ENCODE data around the gene ATG2A.

Gene ATG2A

GRCh38 chr11:64905516-64906313 lies 11.3 kb downstream of the ATG2A start:
- no peaks in the 10 kb centered on the region for H3F3A ChIP-seq (ENCODE audit: insufficient read depth, low read length)
- no peaks in the 10 kb centered on the region for H3K9me2 ChIP-seq (replicated peaks; ENCODE audit: insufficient read depth, low read length)
- H3K79me2 ChIP-seq (ENCODE audit: low read length): no peaks in the 10 kb centered on the region
- no peak overlapping the region for H3K9ac ChIP-seq (ENCODE audit: low read length)
- H2AFZ ChIP-seq (ENCODE audit: low read length): no peak overlapping the region
- no peak for DNase-seq
- no peaks in the 10 kb centered on the region; the same call in 1 of the 2 replicates for H3K36me3 ChIP-seq (replicated peaks; ENCODE audit: insufficient read depth, low read length)
- no peak overlapping the region for H3K27ac ChIP-seq (ENCODE audit: low read length)
- TF ChIP-seq CTCF (IDR thresholded peaks at IDR 0.05; ENCODE audit: low read length) (no peak), EZH2 (optimal IDR thresholded peaks at IDR 0.05; ENCODE audit: low read depth, low read length) (no peak), EZH2phosphoT487 (IDR thresholded peaks at IDR 0.05; ENCODE audit: low read length) (no peak)
- no peak overlapping the region for H3K4me2 ChIP-seq (ENCODE audit: low read depth, low read length)
- no peaks in the 10 kb centered on the region for H4K20me1 ChIP-seq (ENCODE audit: insufficient read depth, low read length)
- H3K4me1 ChIP-seq (ENCODE audit: low read length): no peaks in the 10 kb centered on the region
- H3K27me3 ChIP-seq (replicated peaks; ENCODE audit: insufficient read depth, low read length): no peaks in the 10 kb centered on the region
- no peak overlapping the region for H3K4me3 ChIP-seq (ENCODE audit: low read length)
- no peaks in the 10 kb centered on the region for H3K9me3 ChIP-seq (replicated peaks; ENCODE audit: insufficient read depth, low read length)

- no peak for DNase-seq
- H3K36me3 ChIP-seq (replicated peaks; ENCODE audit: insufficient read depth, low read length): no peaks in the 10 kb centered on the region; the same call in 1 of the 2 replicates
Observed at GRCh38 chr11:64903291-64903833, 13.6 kb downstream of the ATG2A start.

GRCh38 chr11:64902102-64902900 lies 14.7 kb downstream of the ATG2A start:
- no peaks in the 10 kb centered on the region for H4K20me1 ChIP-seq (ENCODE audit: insufficient read depth, low read length)
- no peak overlapping the region for H3K4me3 ChIP-seq (ENCODE audit: low read length)
- no peaks in the 10 kb centered on the region for H3K9me2 ChIP-seq (replicated peaks; ENCODE audit: insufficient read depth, low read length)
- no peak overlapping the region for H3K27ac ChIP-seq (ENCODE audit: low read length)
- no peaks in the 10 kb centered on the region for H3K4me1 ChIP-seq (ENCODE audit: low read length)
- H3K9me3 ChIP-seq (replicated peaks; ENCODE audit: insufficient read depth, low read length): no peaks in the 10 kb centered on the region
- no peak overlapping the region for H2AFZ ChIP-seq (ENCODE audit: low read length)
- no peaks in the 10 kb centered on the region; the same call in 1 of the 2 replicates for H3K36me3 ChIP-seq (replicated peaks; ENCODE audit: insufficient read depth, low read length)
- DNase-seq: no peak
- H3K4me2 ChIP-seq (ENCODE audit: low read depth, low read length): no peak overlapping the region
- no peaks in the 10 kb centered on the region for H3K27me3 ChIP-seq (replicated peaks; ENCODE audit: insufficient read depth, low read length)
- no peak for TF ChIP-seq CTCF (IDR thresholded peaks at IDR 0.05; ENCODE audit: low read length)
- no peak for TF ChIP-seq EZH2phosphoT487 (IDR thresholded peaks at IDR 0.05; ENCODE audit: low read length)
- no peak for TF ChIP-seq EZH2 (optimal IDR thresholded peaks at IDR 0.05; ENCODE audit: low read depth, low read length)
- no peaks in the 10 kb centered on the region for H3K79me2 ChIP-seq (ENCODE audit: low read length)
- H3K9ac ChIP-seq (ENCODE audit: low read length): no peak overlapping the region
- no peaks in the 10 kb centered on the region for H3F3A ChIP-seq (ENCODE audit: insufficient read depth, low read length)

More at GRCh38 chr11:64903291-64903833, 13.6 kb downstream of the ATG2A start:
- no peak overlapping the region for H3K9ac ChIP-seq (ENCODE audit: low read length)
- no peak overlapping the region for H2AFZ ChIP-seq (ENCODE audit: low read length)
- no peaks in the 10 kb centered on the region for H3F3A ChIP-seq (ENCODE audit: insufficient read depth, low read length)
- no peaks in the 10 kb centered on the region for H4K20me1 ChIP-seq (ENCODE audit: insufficient read depth, low read length)
- no peak overlapping the region for H3K27ac ChIP-seq (ENCODE audit: low read length)
- H3K9me2 ChIP-seq (replicated peaks; ENCODE audit: insufficient read depth, low read length): no peaks in the 10 kb centered on the region
- H3K4me1 ChIP-seq (ENCODE audit: low read length): no peaks in the 10 kb centered on the region
- no peak overlapping the region for H3K4me2 ChIP-seq (ENCODE audit: low read depth, low read length)
- H3K9me3 ChIP-seq (replicated peaks; ENCODE audit: insufficient read depth, low read length): no peaks in the 10 kb centered on the region
- no peak overlapping the region for H3K4me3 ChIP-seq (ENCODE audit: low read length)
- TF ChIP-seq EZH2phosphoT487 (IDR thresholded peaks at IDR 0.05; ENCODE audit: low read length) (no peak), EZH2 (optimal IDR thresholded peaks at IDR 0.05; ENCODE audit: low read depth, low read length) (no peak), CTCF (IDR thresholded peaks at IDR 0.05; ENCODE audit: low read length) (no peak)
- no peaks in the 10 kb centered on the region for H3K27me3 ChIP-seq (replicated peaks; ENCODE audit: insufficient read depth, low read length)
- H3K79me2 ChIP-seq (ENCODE audit: low read length): no peaks in the 10 kb centered on the region

All from MM.1S (cell line).